Vagina (tissue), 2 donors: ENCODE data around the gene USH2A. TPM values are rescaled to one million over a fixed set of nuclear protein-coding genes. Genes with fewer than 3 reads are reported as not detected.

Experiments used
- DNase-seq, 2 donors: peaks; one replicate each; pipeline ENCODE4 v3.0.0-alpha.2; 2017; ENCODE audit errors: extremely low spot score in 2 of 2
- H3K27ac ChIP-seq: fragments of 200-600 bp; sonication (generic); one replicate; pipeline ENCODE4 v1.5.1; 2019
- H3K27me3 ChIP-seq: fragments of 200-600 bp; sonication (generic); one replicate; pipeline ENCODE4 v1.5.1; 2019
- H3K36me3 ChIP-seq, 2 donors: fragments of 200-600 bp; sonication (generic); one replicate each; pipeline ENCODE4 v1.5.1; 2017 to 2019
- H3K4me1 ChIP-seq: fragments of 200-600 bp; sonication (generic); one replicate; pipeline ENCODE4 v1.5.1; 2019
- H3K4me3 ChIP-seq, 2 donors: fragments of 200-600 bp; sonication (generic); 1 replicate in 1 of 2; 2 replicates in 1 of 2; pipeline ENCODE4 v1.5.1; 2016 to 2019
- H3K9me3 ChIP-seq: fragments of 200-600 bp; sonication (generic); one replicate; pipeline ENCODE4 v1.5.1; 2019
- POLR2A ChIP-seq, 2 donors: fragments of 450-650 bp; IDR thresholded peaks; one replicate each; pipeline ENCODE4 v1.6.1; 2017; ENCODE audit warnings: antibody characterized with exemption in 2 of 2, mild to moderate bottlenecking in 2 of 2, moderate library complexity in 2 of 2
- POLR2AphosphoS5 ChIP-seq, 2 donors: sonication (generic); formaldehyde crosslinking; IDR thresholded peaks; one replicate each; pipeline ENCODE4 v1.9.0; 2017; ENCODE audit warnings: antibody characterized with exemption in 2 of 2, mild to moderate bottlenecking in 2 of 2, low read depth in 1 of 2; ENCODE audit not compliant: insufficient read depth in 1 of 2
- intact Hi-C: fragments of 100-400 bp; cut with DNase I; formaldehyde crosslinking; loops from one replicate; pipeline ENCODE4 v1.15.1; 2023
- total RNA-seq: library from RNA; depleted of rRNA; stranded (reverse); fragments of >200 nt; gene quantifications from one replicate; pipeline ENCODE4 v1.2.3, GENCODE V29; 2016
- TF ChIP-seq, protein P1 (sequence below), 3 experiments: fragments of 450-650 bp in 2 of 3; fragments of 200-600 bp in 1 of 3; sonication (generic) in 1 of 3; IDR thresholded peaks; one replicate each; pipeline ENCODE4 v1.5.1; 2017 to 2019; ENCODE audit warnings: antibody characterized with exemption in 3 of 3, mild to moderate bottlenecking in 2 of 3, moderate library complexity in 2 of 3

Gene USH2A
- total RNA-seq, 1 donor from 2014 or later = under 0.01 TPM

DNA sequence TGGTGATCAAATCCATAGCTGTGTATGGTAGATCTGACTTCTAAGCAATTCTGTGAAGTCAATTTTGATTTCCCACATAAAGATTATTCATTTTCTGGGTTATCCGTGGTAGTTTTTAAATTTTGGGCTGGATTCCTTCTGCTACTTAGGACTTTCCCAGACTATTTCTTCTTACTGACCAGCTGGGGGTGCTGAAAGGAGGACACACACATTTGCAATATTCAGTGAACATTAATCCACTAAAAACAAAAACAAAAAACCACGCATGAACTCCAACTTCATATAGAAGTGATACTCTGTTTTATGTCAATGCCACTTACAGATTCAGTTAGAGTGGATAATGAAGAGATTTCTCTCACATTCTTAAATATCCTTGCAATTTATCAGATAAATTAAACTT is 750.8 kb downstream of the USH2A start:
- TF ChIP-seq POLR2A (IDR thresholded peaks at IDR 0.05) = no peak
- TF ChIP-seq, protein P1, sequence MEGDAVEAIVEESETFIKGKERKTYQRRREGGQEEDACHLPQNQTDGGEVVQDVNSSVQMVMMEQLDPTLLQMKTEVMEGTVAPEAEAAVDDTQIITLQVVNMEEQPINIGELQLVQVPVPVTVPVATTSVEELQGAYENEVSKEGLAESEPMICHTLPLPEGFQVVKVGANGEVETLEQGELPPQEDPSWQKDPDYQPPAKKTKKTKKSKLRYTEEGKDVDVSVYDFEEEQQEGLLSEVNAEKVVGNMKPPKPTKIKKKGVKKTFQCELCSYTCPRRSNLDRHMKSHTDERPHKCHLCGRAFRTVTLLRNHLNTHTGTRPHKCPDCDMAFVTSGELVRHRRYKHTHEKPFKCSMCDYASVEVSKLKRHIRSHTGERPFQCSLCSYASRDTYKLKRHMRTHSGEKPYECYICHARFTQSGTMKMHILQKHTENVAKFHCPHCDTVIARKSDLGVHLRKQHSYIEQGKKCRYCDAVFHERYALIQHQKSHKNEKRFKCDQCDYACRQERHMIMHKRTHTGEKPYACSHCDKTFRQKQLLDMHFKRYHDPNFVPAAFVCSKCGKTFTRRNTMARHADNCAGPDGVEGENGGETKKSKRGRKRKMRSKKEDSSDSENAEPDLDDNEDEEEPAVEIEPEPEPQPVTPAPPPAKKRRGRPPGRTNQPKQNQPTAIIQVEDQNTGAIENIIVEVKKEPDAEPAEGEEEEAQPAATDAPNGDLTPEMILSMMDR (IDR thresholded peaks at IDR 0.05) = no peak
- no peak overlapping the region for H3K27ac ChIP-seq
- H3K9me3 ChIP-seq = no peaks in the 10 kb centered on the region
- H3K4me3 ChIP-seq = no peak overlapping the region
- H3K27me3 ChIP-seq = no peaks in the 10 kb centered on the region
- no peak for DNase-seq
- no peaks in the 10 kb centered on the region for H3K36me3 ChIP-seq
- intact Hi-C loops = no loop called here
- H3K4me1 ChIP-seq = no peaks in the 10 kb centered on the region

DNA sequence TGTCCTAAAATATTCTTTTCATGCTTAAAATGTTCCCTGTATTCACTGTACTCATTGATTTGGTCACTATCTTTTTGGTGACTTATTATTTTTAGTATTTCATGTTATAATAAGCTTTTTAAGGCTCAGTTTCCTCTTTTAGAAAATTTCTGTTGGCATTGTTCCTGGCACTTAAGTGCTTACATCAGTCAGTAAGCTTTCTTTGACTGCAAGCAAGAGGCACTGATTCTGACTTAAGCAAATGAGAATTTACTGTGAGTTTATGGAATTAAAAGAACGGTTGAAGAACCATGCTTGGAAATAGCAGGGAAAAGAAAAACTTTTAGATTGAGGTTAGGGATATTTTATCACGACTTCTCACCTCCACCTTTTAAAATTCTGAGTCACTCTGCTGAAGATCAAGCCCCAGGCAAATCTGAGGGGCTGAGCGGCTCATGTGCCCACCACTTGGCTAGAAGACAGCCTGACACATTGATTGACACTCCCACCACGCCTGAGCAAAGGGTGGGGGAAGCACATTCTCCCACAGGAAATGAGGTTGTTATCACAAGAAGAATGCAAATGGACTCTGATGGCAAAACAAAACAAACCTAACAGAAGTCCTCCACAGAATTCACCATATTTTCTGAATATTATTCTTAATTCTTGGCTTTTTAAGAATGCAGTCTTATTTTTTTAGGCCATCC is 753.3 kb downstream of the USH2A start:
- H3K36me3 ChIP-seq = no peaks in the 10 kb centered on the region
- DNase-seq = no peak
- no peaks in the 10 kb centered on the region for H3K9me3 ChIP-seq
- no peaks in the 10 kb centered on the region for H3K27me3 ChIP-seq
- H3K4me1 ChIP-seq = no peaks in the 10 kb centered on the region
- H3K27ac ChIP-seq = no peak overlapping the region
- H3K4me3 ChIP-seq = no peak overlapping the region
- intact Hi-C loops = no loop called here
- TF ChIP-seq POLR2AphosphoS5 (IDR thresholded peaks at IDR 0.05; ENCODE audit: insufficient read depth in 1 of 2, low read depth in 1 of 2) = no peak
- TF ChIP-seq POLR2A (IDR thresholded peaks at IDR 0.05) = no peak
- TF ChIP-seq, protein P1 (IDR thresholded peaks at IDR 0.05) = no peak

DNA sequence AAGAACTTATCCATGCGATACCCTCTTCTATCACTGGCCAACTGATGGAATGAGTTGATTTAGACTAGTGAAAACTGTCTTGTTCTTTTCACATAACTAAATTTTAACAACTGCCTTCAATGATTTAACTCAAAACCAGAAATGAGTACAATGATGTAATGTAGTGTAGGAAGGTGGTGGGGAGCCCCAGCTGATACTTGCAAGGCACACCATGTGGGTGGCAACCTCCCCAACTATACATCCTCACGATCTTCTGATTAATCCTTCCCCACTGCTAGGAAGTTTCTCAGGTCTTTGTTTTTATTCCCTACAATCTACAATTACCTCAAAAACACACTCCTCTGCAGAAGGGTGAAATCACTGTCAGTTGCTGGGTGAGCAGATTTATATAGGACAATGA is 755.5 kb downstream of the USH2A start:
- intact Hi-C loops = no loop called here
- Histone ChIP-seq H3K27me3 (no peaks in the 10 kb centered on the region), H3K9me3 (no peaks in the 10 kb centered on the region), H3K4me3 (no peak overlapping the region), H3K27ac (no peak overlapping the region), H3K4me1 (no peaks in the 10 kb centered on the region), H3K36me3 (no peaks in the 10 kb centered on the region)
- DNase-seq = no peak
- TF ChIP-seq POLR2AphosphoS5 (IDR thresholded peaks at IDR 0.05; ENCODE audit: insufficient read depth in 1 of 2, low read depth in 1 of 2) (no peak), POLR2A (IDR thresholded peaks at IDR 0.05) (no peak)
- TF ChIP-seq, protein P1 (IDR thresholded peaks at IDR 0.05) = no peak

DNA sequence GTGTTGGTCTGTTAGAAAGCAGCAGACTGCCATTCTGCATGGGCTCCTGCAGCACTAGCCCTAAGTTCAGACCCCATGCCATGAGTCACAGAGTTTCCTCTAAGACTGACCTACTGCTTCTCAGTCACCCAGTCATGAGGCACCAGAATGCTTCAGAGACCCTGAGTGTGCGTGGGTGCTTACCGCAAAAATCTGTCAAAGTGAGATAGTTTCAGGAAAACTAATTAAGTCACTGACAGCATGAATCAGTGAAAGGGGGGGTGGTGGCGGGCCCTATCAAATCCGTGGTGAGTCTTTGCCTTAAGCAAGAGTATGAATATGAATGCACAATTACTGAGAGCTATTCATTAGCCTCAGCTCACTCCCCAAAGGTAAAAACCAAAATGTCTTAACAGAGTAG is 758.0 kb downstream of the USH2A start:
- intact Hi-C loops = no loop called here
- H3K36me3 ChIP-seq = no peaks in the 10 kb centered on the region
- H3K4me1 ChIP-seq = no peaks in the 10 kb centered on the region
- H3K9me3 ChIP-seq = no peaks in the 10 kb centered on the region
- no peaks in the 10 kb centered on the region for H3K27me3 ChIP-seq
- no peak overlapping the region for H3K27ac ChIP-seq
- TF ChIP-seq POLR2AphosphoS5 (IDR thresholded peaks at IDR 0.05; ENCODE audit: insufficient read depth in 1 of 2, low read depth in 1 of 2) = no peak
- TF ChIP-seq, protein P1 (IDR thresholded peaks at IDR 0.05) = no peak
- TF ChIP-seq POLR2A (IDR thresholded peaks at IDR 0.05) = no peak
- H3K4me3 ChIP-seq = no peak overlapping the region
- no peak for DNase-seq

DNA sequence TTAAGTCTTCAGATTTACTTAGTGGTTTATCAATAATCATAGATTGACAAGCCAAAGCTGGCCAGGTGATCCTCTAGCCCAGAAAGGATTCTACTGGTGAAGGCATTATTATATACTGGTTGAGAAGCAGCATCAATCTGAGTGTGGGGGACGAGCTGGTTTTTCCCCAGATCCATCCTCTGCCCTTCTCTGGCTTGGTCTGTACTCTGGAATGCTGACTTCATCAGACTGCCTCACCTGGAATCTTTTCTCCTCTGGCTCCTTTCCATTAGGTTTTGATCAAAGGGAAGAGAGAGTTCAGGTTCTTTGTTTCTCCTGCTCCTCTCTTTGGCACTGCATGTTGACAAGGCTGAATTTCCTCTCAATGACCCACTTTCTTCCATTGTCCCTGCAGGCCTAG is 762.2 kb downstream of the USH2A start:
- Histone ChIP-seq H3K9me3 (no peaks in the 10 kb centered on the region), H3K27ac (no peak overlapping the region), H3K27me3 (no peaks in the 10 kb centered on the region), H3K4me1 (no peaks in the 10 kb centered on the region), H3K36me3 (no peaks in the 10 kb centered on the region), H3K4me3 (no peak overlapping the region)
- intact Hi-C loops = no loop called here
- no peak for DNase-seq
- no peak for TF ChIP-seq POLR2A (IDR thresholded peaks at IDR 0.05)
- TF ChIP-seq, protein P1 (IDR thresholded peaks at IDR 0.05) = no peak
